Hypothalamus (tissue), 51 donors: Measurements from ENCODE around the gene MYOF.

Experiments used
- DNase-seq, 51 donors: peaks; one replicate each; lab custom pipeline; 2025; lab: John Stamatoyannopoulos, UW

Gene MYOF

GRCh38 chr10:93274419-93274818 is 207.7 kb downstream of the MYOF start:
- no peak for DNase-seq

- DNase-seq: no peak
Measured at GRCh38 chr10:93272884-93273675, 209.1 kb downstream of the MYOF start.

- DNase-seq: no peak
Measured at GRCh38 chr10:93271347-93271746, 210.8 kb downstream of the MYOF start.

- no peak for DNase-seq
Measured at GRCh38 chr10:93269281-93269680, 212.9 kb downstream of the MYOF start.

- no peak for DNase-seq
Measured at GRCh38 chr10:93268021-93268420, 214.1 kb downstream of the MYOF start.

- DNase-seq: no peak
Measured at GRCh38 chr10:93267521-93267920, 214.6 kb downstream of the MYOF start.

GRCh38 chr10:93266858-93267257 is 215.3 kb downstream of the MYOF start:
- no peak for DNase-seq

GRCh38 chr10:93261961-93262610 is 220.0 kb downstream of the MYOF start:
- DNase-seq: no peak

- no peak for DNase-seq
Measured at GRCh38 chr10:93261089-93261488, 221.0 kb downstream of the MYOF start.

- DNase-seq: no peak
Measured at GRCh38 chr10:93259126-93259525, 223.0 kb downstream of the MYOF start.
